K562 (cell line): ENCODE data around the gene ZNF428. TPM values are rescaled to one million over a fixed set of nuclear protein-coding genes. Genes with fewer than 3 reads are reported as not detected.

Experiments used
- ARID1B ChIP-seq: fragments of 450-650 bp; IDR thresholded peaks from 2 replicates; pipeline ENCODE4 v1.6.1; 2016; ENCODE audit warnings: antibody characterized with exemption, mild to moderate bottlenecking, inconsistent platforms
- BCL6 ChIP-seq: fragments of 250-450 bp; sonication (Bioruptor Pico); IDR thresholded peaks from 2 replicates; pipeline ENCODE4 v1.4.0; 2020
- CAMTA2 ChIP-seq: fragments of 250-450 bp; sonication (Bioruptor Pico); conservative IDR thresholded peaks from 2 replicates; pipeline ENCODE4 v1.5.1; 2022
- CREM ChIP-seq: IDR thresholded peaks from 2 replicates; pipeline ENCODE4 v1.6.1; 2014; ENCODE audit warnings: antibody characterized with exemption, low read depth
- FOXJ2 ChIP-seq: fragments of 200-800 bp; sonication (Bioruptor generic); IDR thresholded peaks from 2 replicates; pipeline ENCODE4 v1.6.1; 2016; ENCODE audit warnings: missing genetic modification characterization, missing compliant biosample characterization
- FOXK2 ChIP-seq, 2 experiments: fragments of 450-650 bp; IDR thresholded peaks in 1 of 2; conservative IDR thresholded peaks in 1 of 2; 2 replicates each; pipeline ENCODE4 v1.6.1; 2016; ENCODE audit warnings: low read depth in 2 of 2, mild to moderate bottlenecking in 1 of 2
- FOXP1 ChIP-seq: sonication (generic); formaldehyde crosslinking; IDR thresholded peaks from 2 replicates; pipeline ENCODE4 v1.8.0; 2022; ENCODE audit warnings: mild to moderate bottlenecking, missing genetic modification reagents
- HSF4 ChIP-seq: fragments of 250-450 bp; sonication (Bioruptor Pico); IDR thresholded peaks from 2 replicates; pipeline ENCODE4 v2.1.2; 2022; ENCODE audit warnings: mild to moderate bottlenecking, moderate library complexity, borderline replicate concordance
- JUNB ChIP-seq: fragments of 450-650 bp; formaldehyde crosslinking; conservative IDR thresholded peaks from 2 replicates; pipeline ENCODE4 v1.4.0; 2020; ENCODE audit warnings: mild to moderate bottlenecking
- KDM5B ChIP-seq: fragments of 200-600 bp; sonication (generic); IDR thresholded peaks from 2 replicates; pipeline ENCODE4 v1.6.1; 2012; ENCODE audit warnings: low read depth, mild to moderate bottlenecking, moderate library complexity, low read length, control low read depth, inconsistent platforms; ENCODE audit not compliant: insufficient replicate concordance
- NEUROD1 ChIP-seq: fragments of 150-350 bp; IDR thresholded peaks from 2 replicates; pipeline ENCODE4 v1.6.1; 2014; ENCODE audit warnings: borderline replicate concordance, low read length, low read depth; ENCODE audit not compliant: partially characterized antibody
- NFRKB ChIP-seq: fragments of 450-650 bp; IDR thresholded peaks from 2 replicates; pipeline ENCODE4 v1.6.1; 2016; ENCODE audit warnings: low read depth
- POLR3A ChIP-seq: IDR thresholded peaks from 2 replicates; pipeline ENCODE4 v1.6.1; 2011; ENCODE audit warnings: borderline replicate concordance, mild to moderate bottlenecking, moderate library complexity; ENCODE audit not compliant: insufficient read length, insufficient read depth; ENCODE audit errors: extremely low read depth
- RBBP5 ChIP-seq: fragments of 200-600 bp; sonication (generic); IDR thresholded peaks from 2 replicates; pipeline ENCODE4 v1.6.1; 2012; ENCODE audit warnings: borderline replicate concordance, mild to moderate bottlenecking, low read length, control low read depth, inconsistent platforms; ENCODE audit not compliant: insufficient read depth, poor library complexity, severe bottlenecking
- ZNF384 ChIP-seq: IDR thresholded peaks from 2 replicates; pipeline ENCODE4 v1.6.1; 2012; ENCODE audit warnings: low read depth, low read length, improper control_type of control experiment
- ZNF551 ChIP-seq: fragments of 250-450 bp; sonication (Bioruptor Pico); IDR thresholded peaks from 2 replicates; pipeline ENCODE4 v1.5.0; 2021; ENCODE audit warnings: mild to moderate bottlenecking, moderate library complexity
- ZNF766 ChIP-seq: fragments of 200-800 bp; sonication (Bioruptor generic); conservative IDR thresholded peaks from 2 replicates; pipeline ENCODE4 v1.6.1; 2016; ENCODE audit warnings: missing genetic modification characterization, missing compliant biosample characterization
- polyA plus RNA-seq, 8 experiments: library from polyadenylated mRNA; depleted of rRNA in 4 of 8; stranded (reverse) in 5 of 8; unstranded in 3 of 8; fragments of >200 nt; fragmentation: Nextera tagmentation in 2 of 8; fragmentation: Illumina TruSeq in 1 of 8; extraction: Ambion mirVana in 2 of 8; extraction: Trizol in 1 of 8; gene quantifications; 2 replicates each; pipeline versions ENCODE4 v1.2.1 to v1.2.3, GENCODE V29; 2011 to 2014; ENCODE audit warnings: inconsistent platforms in 1 of 8, missing spikeins in 1 of 8
- total RNA-seq, 7 experiments: library from RNA; depleted of rRNA in 6 of 7; stranded (reverse); fragments of >200 nt in 6 of 7; fragmentation: Illumina TruSeq in 2 of 7; extraction: Trizol in 2 of 7; gene quantifications; 2 replicates each; pipeline versions ENCODE4 v1.2.1 to v1.2.3, GENCODE V29; 2011 to 2021; ENCODE audit warnings: low replicate concordance in 1 of 7
- TF ChIP-seq, protein P1 (sequence below): fragments of 250-450 bp; sonication (Bioruptor Pico); IDR thresholded peaks from 2 replicates; pipeline ENCODE4 v1.4.0; 2020
- TF ChIP-seq, protein P2 (sequence below): fragments of 250-450 bp; sonication (Bioruptor Pico); IDR thresholded peaks from 2 replicates; pipeline ENCODE4 v1.9.0; 2021; ENCODE audit warnings: mild to moderate bottlenecking, inconsistent platforms
- TF ChIP-seq, protein P3 (sequence below): fragments of 250-450 bp; sonication (Bioruptor Pico); IDR thresholded peaks from 2 replicates; pipeline ENCODE4 v1.8.0; 2021; ENCODE audit warnings: moderate library complexity, mild to moderate bottlenecking, inconsistent platforms

ZNF428 gene
- total and polyA plus RNA-seq, 9 of the 15 experiments (the other 6 are each of a cell fraction or from before 2014, with no cell fraction given), result 0.15 to 85.7 (median 15.9) TPM

DNA sequence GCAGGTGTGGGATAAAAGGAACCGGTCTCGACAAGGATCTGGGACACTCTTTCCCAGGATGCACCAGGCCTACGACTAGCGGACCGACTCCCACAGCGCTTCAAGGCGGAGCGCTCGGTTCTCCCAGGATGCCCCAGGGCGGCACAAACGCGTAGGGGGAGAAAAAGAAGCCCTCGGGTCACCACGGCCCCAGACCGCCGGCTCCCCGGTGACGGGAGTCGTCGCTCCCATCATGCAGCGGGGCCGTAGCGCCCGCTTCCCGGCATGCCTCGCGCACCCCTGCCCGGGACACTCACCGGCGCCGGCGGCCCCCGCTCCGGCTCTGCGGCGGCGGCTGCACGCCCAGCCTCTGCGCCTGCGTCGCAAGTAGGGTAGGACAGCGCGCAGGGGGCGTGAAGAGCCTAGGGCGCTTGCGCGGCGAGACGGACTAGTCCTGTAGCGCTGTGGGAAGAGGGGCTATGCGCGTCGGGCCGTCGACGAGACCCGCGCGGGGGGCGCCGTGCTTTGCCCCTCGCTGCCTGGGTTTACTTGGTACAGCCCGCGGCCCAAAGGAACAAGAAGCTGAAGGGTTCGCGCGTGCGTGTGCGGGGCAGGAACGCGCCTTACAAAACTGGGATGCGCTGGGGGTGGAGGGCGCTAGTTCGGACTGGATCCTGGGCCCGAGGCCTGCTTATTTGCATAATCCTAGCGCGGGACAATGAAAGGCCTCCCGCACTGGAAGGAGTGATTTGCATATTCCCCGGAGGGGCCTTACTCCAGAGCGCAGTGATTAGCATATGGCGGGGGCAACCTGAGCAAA, at the start of gene ZNF428 (continued):
- TF ChIP-seq FOXJ2 (tag) (no peak; the same call in 1 of the 2 replicates), FOXP1 (CRISPR knock-in tag) (no peak), JUNB (CRISPR knock-in tag) (no peak), FOXK2 (conservative IDR thresholded peaks at IDR 0.05 in 1 of 2, IDR thresholded peaks at IDR 0.05 in 1 of 2; ENCODE audit: low read depth in 2 of 2) (peak in 1 of 2 experiments; percentile 65; a peak in 1 of 4 replicates), CAMTA2 (CRISPR knock-in tag) (no peak), KDM5B (no peak), RBBP5 (peak; percentile 87), POLR3A (no peak), CREM (peak; percentile 57), NFRKB (peak; percentile 53; the same call in 1 of the 2 replicates), ZNF384 (no peak), ZNF551 (no peak), ARID1B (no peak), NEUROD1 (peak; percentile 5), ZNF766 (CRISPR knock-in tag) (0 out of 2 replicates have a peak, but pooled peaks have one; percentile 74), HSF4 (no peak), BCL6 (no peak)
- TF ChIP-seq, protein P1, sequence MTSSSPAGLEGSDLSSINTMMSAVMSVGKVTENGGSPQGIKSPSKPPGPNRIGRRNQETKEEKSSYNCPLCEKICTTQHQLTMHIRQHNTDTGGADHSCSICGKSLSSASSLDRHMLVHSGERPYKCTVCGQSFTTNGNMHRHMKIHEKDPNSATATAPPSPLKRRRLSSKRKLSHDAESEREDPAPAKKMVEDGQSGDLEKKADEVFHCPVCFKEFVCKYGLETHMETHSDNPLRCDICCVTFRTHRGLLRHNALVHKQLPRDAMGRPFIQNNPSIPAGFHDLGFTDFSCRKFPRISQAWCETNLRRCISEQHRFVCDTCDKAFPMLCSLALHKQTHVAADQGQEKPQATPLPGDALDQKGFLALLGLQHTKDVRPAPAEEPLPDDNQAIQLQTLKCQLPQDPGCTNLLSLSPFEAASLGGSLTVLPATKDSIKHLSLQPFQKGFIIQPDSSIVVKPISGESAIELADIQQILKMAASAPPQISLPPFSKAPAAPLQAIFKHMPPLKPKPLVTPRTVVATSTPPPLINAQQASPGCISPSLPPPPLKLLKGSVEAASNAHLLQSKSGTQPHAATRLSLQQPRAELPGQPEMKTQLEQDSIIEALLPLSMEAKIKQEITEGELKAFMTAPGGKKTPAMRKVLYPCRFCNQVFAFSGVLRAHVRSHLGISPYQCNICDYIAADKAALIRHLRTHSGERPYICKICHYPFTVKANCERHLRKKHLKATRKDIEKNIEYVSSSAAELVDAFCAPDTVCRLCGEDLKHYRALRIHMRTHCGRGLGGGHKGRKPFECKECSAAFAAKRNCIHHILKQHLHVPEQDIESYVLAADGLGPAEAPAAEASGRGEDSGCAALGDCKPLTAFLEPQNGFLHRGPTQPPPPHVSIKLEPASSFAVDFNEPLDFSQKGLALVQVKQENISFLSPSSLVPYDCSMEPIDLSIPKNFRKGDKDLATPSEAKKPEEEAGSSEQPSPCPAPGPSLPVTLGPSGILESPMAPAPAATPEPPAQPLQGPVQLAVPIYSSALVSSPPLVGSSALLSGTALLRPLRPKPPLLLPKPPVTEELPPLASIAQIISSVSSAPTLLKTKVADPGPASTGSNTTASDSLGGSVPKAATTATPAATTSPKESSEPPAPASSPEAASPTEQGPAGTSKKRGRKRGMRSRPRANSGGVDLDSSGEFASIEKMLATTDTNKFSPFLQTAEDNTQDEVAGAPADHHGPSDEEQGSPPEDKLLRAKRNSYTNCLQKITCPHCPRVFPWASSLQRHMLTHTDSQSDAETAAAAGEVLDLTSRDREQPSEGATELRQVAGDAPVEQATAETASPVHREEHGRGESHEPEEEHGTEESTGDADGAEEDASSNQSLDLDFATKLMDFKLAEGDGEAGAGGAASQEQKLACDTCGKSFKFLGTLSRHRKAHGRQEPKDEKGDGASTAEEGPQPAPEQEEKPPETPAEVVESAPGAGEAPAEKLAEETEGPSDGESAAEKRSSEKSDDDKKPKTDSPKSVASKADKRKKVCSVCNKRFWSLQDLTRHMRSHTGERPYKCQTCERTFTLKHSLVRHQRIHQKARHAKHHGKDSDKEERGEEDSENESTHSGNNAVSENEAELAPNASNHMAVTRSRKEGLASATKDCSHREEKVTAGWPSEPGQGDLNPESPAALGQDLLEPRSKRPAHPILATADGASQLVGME (CRISPR knock-in tag), result 0 out of 2 replicates have a peak, but pooled peaks have one; percentile 22
- TF ChIP-seq, protein P2, sequence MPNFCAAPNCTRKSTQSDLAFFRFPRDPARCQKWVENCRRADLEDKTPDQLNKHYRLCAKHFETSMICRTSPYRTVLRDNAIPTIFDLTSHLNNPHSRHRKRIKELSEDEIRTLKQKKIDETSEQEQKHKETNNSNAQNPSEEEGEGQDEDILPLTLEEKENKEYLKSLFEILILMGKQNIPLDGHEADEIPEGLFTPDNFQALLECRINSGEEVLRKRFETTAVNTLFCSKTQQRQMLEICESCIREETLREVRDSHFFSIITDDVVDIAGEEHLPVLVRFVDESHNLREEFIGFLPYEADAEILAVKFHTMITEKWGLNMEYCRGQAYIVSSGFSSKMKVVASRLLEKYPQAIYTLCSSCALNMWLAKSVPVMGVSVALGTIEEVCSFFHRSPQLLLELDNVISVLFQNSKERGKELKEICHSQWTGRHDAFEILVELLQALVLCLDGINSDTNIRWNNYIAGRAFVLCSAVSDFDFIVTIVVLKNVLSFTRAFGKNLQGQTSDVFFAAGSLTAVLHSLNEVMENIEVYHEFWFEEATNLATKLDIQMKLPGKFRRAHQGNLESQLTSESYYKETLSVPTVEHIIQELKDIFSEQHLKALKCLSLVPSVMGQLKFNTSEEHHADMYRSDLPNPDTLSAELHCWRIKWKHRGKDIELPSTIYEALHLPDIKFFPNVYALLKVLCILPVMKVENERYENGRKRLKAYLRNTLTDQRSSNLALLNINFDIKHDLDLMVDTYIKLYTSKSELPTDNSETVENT (CRISPR knock-in tag), result peak; percentile 26; the same call in 1 of the 2 replicates
- TF ChIP-seq, protein P3, sequence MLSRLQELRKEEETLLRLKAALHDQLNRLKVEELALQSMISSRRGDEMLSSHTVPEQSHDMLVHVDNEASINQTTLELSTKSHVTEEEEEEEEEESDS (CRISPR knock-in tag), result no peak
